Trophoblast cell (in vitro differentiated cells and primary cell): ENCODE measurements around the gene PRSS1.

ENCODE experiments used
- DNase-seq, 2 donors: peaks; one replicate each; pipeline ENCODE4 v3.0.0-alpha.2; 2016
- H2AFZ ChIP-seq: 2 replicates; pipeline ENCODE4 v1.6.1; 2013; ENCODE audit warnings: low read length, moderate library complexity, mild to moderate bottlenecking; ENCODE audit not compliant: insufficient read depth, poor library complexity
- H2AK5ac ChIP-seq: 2 replicates; pipeline ENCODE4 v1.6.1; 2013; ENCODE audit warnings: mild to moderate bottlenecking, low read length
- H2BK120ac ChIP-seq: 2 replicates; pipeline ENCODE4 v1.6.1; 2013; ENCODE audit warnings: low read length, mild to moderate bottlenecking, moderate library complexity; ENCODE audit not compliant: insufficient read depth, poor library complexity
- H2BK12ac ChIP-seq: 2 replicates; pipeline ENCODE4 v1.6.1; 2013; ENCODE audit warnings: mild to moderate bottlenecking, low read length, moderate library complexity
- H2BK5ac ChIP-seq: 2 replicates; pipeline ENCODE4 v1.6.1; 2013; ENCODE audit warnings: low read length, low read depth, moderate library complexity, mild to moderate bottlenecking; ENCODE audit not compliant: poor library complexity
- H3K14ac ChIP-seq: 2 replicates; pipeline ENCODE4 v1.6.1; 2013; ENCODE audit warnings: mild to moderate bottlenecking, low read length
- H3K18ac ChIP-seq: 2 replicates; pipeline ENCODE4 v1.6.1; 2013; ENCODE audit warnings: mild to moderate bottlenecking, low read length
- H3K23ac ChIP-seq: 2 replicates; pipeline ENCODE4 v1.6.1; 2013; ENCODE audit warnings: low read length
- H3K27ac ChIP-seq: 2 replicates; pipeline ENCODE4 v1.5.1; 2013; ENCODE audit warnings: low read depth, mild to moderate bottlenecking, inconsistent platforms, low read length, moderate library complexity
- H3K27me3 ChIP-seq: 2 replicates; pipeline ENCODE4 v1.6.1; 2013; ENCODE audit warnings: inconsistent platforms, mild to moderate bottlenecking, low read length, moderate library complexity; ENCODE audit not compliant: insufficient read depth
- H3K36me3 ChIP-seq, 2 experiments: 1 replicate in 1 of 2; 2 replicates in 1 of 2; pipeline ENCODE4 v1.6.1; 2013; ENCODE audit warnings: low read length in 2 of 2, mild to moderate bottlenecking in 2 of 2, moderate library complexity in 1 of 2; ENCODE audit not compliant: insufficient read depth in 2 of 2, control insufficient read depth in 1 of 2
- H3K4ac ChIP-seq: 2 replicates; pipeline ENCODE4 v1.6.1; 2013; ENCODE audit warnings: low read depth, mild to moderate bottlenecking, low read length, moderate library complexity
- H3K4me1 ChIP-seq, 2 experiments: 1 replicate in 1 of 2; 2 replicates in 1 of 2; pipeline ENCODE4 v1.6.1; 2013; ENCODE audit warnings: low read length in 2 of 2, mild to moderate bottlenecking in 2 of 2, moderate library complexity in 1 of 2; ENCODE audit not compliant: insufficient read depth in 2 of 2, control insufficient read depth in 1 of 2
- H3K4me2 ChIP-seq: 2 replicates; pipeline ENCODE4 v1.6.1; 2013; ENCODE audit warnings: inconsistent platforms, mild to moderate bottlenecking, low read length, moderate library complexity
- H3K4me3 ChIP-seq: 2 replicates; pipeline ENCODE4 v1.5.1; 2013; ENCODE audit warnings: mild to moderate bottlenecking, low read depth, low read length, inconsistent platforms
- H3K79me1 ChIP-seq: one replicate; pipeline ENCODE4 v1.6.1; 2013; ENCODE audit warnings: low read length
- H3K79me2 ChIP-seq: 2 replicates; pipeline ENCODE4 v1.6.1; 2013; ENCODE audit warnings: low read length, mild to moderate bottlenecking; ENCODE audit not compliant: control insufficient read depth, insufficient read depth, poor library complexity
- H3K9ac ChIP-seq: 2 replicates; pipeline ENCODE4 v1.6.1; 2013; ENCODE audit warnings: mild to moderate bottlenecking, low read length
- H3K9me3 ChIP-seq: 2 replicates; pipeline ENCODE4 v1.6.1; 2013; ENCODE audit warnings: low read depth, mild to moderate bottlenecking, control low read depth, inconsistent platforms, low read length; ENCODE audit not compliant: insufficient read depth
- H4K12ac ChIP-seq: 2 replicates; pipeline ENCODE4 v1.6.1; 2013; ENCODE audit warnings: low read depth, mild to moderate bottlenecking, low read length, moderate library complexity
- H4K8ac ChIP-seq: 2 replicates; pipeline ENCODE4 v1.6.1; 2013; ENCODE audit warnings: low read depth, mild to moderate bottlenecking, low read length, moderate library complexity
- H4K91ac ChIP-seq: one replicate; pipeline ENCODE4 v1.6.1; 2013; ENCODE audit warnings: low read depth, mild to moderate bottlenecking, low read length, moderate library complexity
- WGBS: extraction: QIAGEN DNeasy Blood & Tissue Kit; methylation state at CpG from one replicate; pipeline ENCODE4 v1.1.7; 2013; ENCODE audit warnings: missing lambda C conversion rate; ENCODE audit not compliant: insufficient read length, insufficient coverage; ENCODE audit errors: extremely low coverage; 5-methylcytosine and 5-hydroxymethylcytosine counted together

Gene PRSS1

GRCh38 chr7:142772673-142773072 lies 23.4 kb downstream of the PRSS1 start:
- Histone ChIP-seq H2AFZ (no peak overlapping the region), H3K9ac (no peak overlapping the region), H3K79me2 (no peaks in the 10 kb centered on the region), H3K14ac (no peak overlapping the region), H3K9me3 (peaks cover 1% of the 10 kb centered on the region), H4K91ac (no peak overlapping the region), H3K36me3 (no peaks in the 10 kb centered on the region), H3K79me1 (no peaks in the 10 kb centered on the region), H2BK12ac (no peak overlapping the region), H3K27ac (no peak overlapping the region), H3K27me3 (no peaks in the 10 kb centered on the region), H3K18ac (no peak overlapping the region), H2BK5ac (no peak overlapping the region), H3K23ac (no peak overlapping the region), H3K4me2 (no peak overlapping the region), H4K8ac (no peak overlapping the region), H4K12ac (no peak overlapping the region), H3K4me1 (no peaks in the 10 kb centered on the region), H2BK120ac (no peak overlapping the region), H3K4me3 (no peak overlapping the region), H3K4ac (no peak overlapping the region), H2AK5ac (no peak overlapping the region)
- DNase-seq, result no peak

DNA sequence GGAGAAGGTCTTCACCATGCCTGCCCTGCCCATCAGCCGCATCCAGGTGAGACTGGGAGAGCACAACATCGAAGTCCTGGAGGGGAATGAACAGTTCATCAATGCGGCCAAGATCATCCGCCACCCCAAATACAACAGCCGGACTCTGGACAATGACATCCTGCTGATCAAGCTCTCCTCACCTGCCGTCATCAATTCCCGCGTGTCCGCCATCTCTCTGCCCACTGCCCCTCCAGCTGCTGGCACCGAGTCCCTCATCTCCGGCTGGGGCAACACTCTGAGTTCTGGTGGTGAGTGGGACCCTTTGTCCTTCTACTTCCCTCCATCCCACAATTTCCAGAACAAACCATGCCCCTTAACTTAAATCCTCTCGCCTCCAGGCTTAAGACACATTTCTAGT lies 24.0 kb downstream of the PRSS1 start:
- H3K79me1 ChIP-seq, result no peaks in the 10 kb centered on the region
- H4K91ac ChIP-seq, result no peak overlapping the region
- H3K36me3 ChIP-seq, result no peaks in the 10 kb centered on the region
- H3K4ac ChIP-seq, result no peak overlapping the region
- H4K12ac ChIP-seq, result no peak overlapping the region
- no peak overlapping the region for H3K14ac ChIP-seq
- H3K27ac ChIP-seq, result no peak overlapping the region
- no peak overlapping the region for H2BK120ac ChIP-seq
- no peak overlapping the region for H3K23ac ChIP-seq
- no peak overlapping the region for H4K8ac ChIP-seq
- no peak overlapping the region for H2AFZ ChIP-seq
- no peak overlapping the region for H2BK12ac ChIP-seq
- H3K4me2 ChIP-seq, result no peak overlapping the region
- no peak overlapping the region for H2BK5ac ChIP-seq
- H2AK5ac ChIP-seq, result no peak overlapping the region
- no CpG with 5 or more reads among the region's 12 CpGs for WGBS
- H3K27me3 ChIP-seq, result no peaks in the 10 kb centered on the region
- no peaks in the 10 kb centered on the region for H3K79me2 ChIP-seq
- no peak overlapping the region for H3K9ac ChIP-seq
- no peak overlapping the region for H3K18ac ChIP-seq
- DNase-seq, result no peak
- H3K9me3 ChIP-seq, result peaks cover 1% of the 10 kb centered on the region
- no peaks in the 10 kb centered on the region for H3K4me1 ChIP-seq
- H3K4me3 ChIP-seq, result no peak overlapping the region

GRCh38 chr7:142773937-142774744 lies 24.9 kb downstream of the PRSS1 start:
- no CpG with 5 or more reads among the region's 4 CpGs for WGBS

GRCh38 chr7:142774826-142775225 lies 25.6 kb downstream of the PRSS1 start:
- no peak overlapping the region for H3K9ac ChIP-seq
- H3K14ac ChIP-seq, result no peak overlapping the region
- H3K4me3 ChIP-seq, result no peak overlapping the region
- no peaks in the 10 kb centered on the region for H3K4me1 ChIP-seq
- H3K27me3 ChIP-seq, result no peaks in the 10 kb centered on the region
- no peak overlapping the region for H2BK120ac ChIP-seq
- H3K79me1 ChIP-seq, result no peaks in the 10 kb centered on the region
- peak in 1 of 2 donors; percentile 10 for DNase-seq
- no peak overlapping the region for H2BK5ac ChIP-seq
- no peak overlapping the region for H3K27ac ChIP-seq
- H3K36me3 ChIP-seq, result no peaks in the 10 kb centered on the region
- H3K18ac ChIP-seq, result no peak overlapping the region
- H2BK12ac ChIP-seq, result no peak overlapping the region
- WGBS, result no CpG with 5 or more reads among the region's 8 CpGs
- H3K4ac ChIP-seq, result no peak overlapping the region
- no peak overlapping the region for H3K23ac ChIP-seq
- H3K4me2 ChIP-seq, result no peak overlapping the region
- H2AK5ac ChIP-seq, result no peak overlapping the region
- peaks cover 1% of the 10 kb centered on the region for H3K9me3 ChIP-seq
- H4K8ac ChIP-seq, result no peak overlapping the region
- H2AFZ ChIP-seq, result no peak overlapping the region
- H4K12ac ChIP-seq, result no peak overlapping the region
- no peak overlapping the region for H4K91ac ChIP-seq
- H3K79me2 ChIP-seq, result no peaks in the 10 kb centered on the region

More at GRCh38 chr7:142773937-142774744, 24.9 kb downstream of the PRSS1 start:
- Histone ChIP-seq H2BK120ac (no peak overlapping the region), H3K4me3 (no peak overlapping the region), H3K4me1 (no peaks in the 10 kb centered on the region), H3K14ac (no peak overlapping the region), H3K4me2 (no peak overlapping the region), H4K12ac (no peak overlapping the region), H3K27me3 (no peaks in the 10 kb centered on the region), H3K18ac (no peak overlapping the region), H3K36me3 (no peaks in the 10 kb centered on the region), H3K9ac (no peak overlapping the region), H3K9me3 (peaks cover 1% of the 10 kb centered on the region), H3K27ac (no peak overlapping the region), H3K23ac (no peak overlapping the region), H3K4ac (no peak overlapping the region), H3K79me1 (no peaks in the 10 kb centered on the region), H2BK5ac (no peak overlapping the region), H2BK12ac (no peak overlapping the region), H2AFZ (no peak overlapping the region), H3K79me2 (no peaks in the 10 kb centered on the region), H4K8ac (no peak overlapping the region), H2AK5ac (no peak overlapping the region), H4K91ac (no peak overlapping the region)
- no peak for DNase-seq
